Measurements from ENCODE around the gene ABCA13. TPM values are rescaled to one million over a fixed set of nuclear protein-coding genes. Genes with fewer than 3 reads are reported as not detected.

The ABCA13 gene
- total and polyA plus RNA-seq, 2 donors (not counting 3 experiments of a cell fraction or from before 2014, with no cell fraction given) = 0.01 to 0.11 TPM

- H4K20me1 ChIP-seq (replicated peaks; ENCODE audit: control insufficient read depth, extremely low read depth, insufficient read depth, low read length) = no peaks in the 10 kb centered on the region
- no peak overlapping the region for H3K4me3 ChIP-seq (replicated peaks in 1 of 3; ENCODE audit: insufficient read depth in 1 of 3, low read depth in 1 of 3, low read length in 3 of 3)
- no TSS peak for BruUV-seq (replicated peaks)
- no peaks in the 10 kb centered on the region for H3K79me2 ChIP-seq (ENCODE audit: control insufficient read depth, insufficient read depth, low read length)
- H3K9me1 ChIP-seq (replicated peaks; ENCODE audit: control insufficient read depth, extremely low read depth, insufficient read depth, low read length) = no peaks in the 10 kb centered on the region
- no peaks in the 10 kb centered on the region for H3K4me1 ChIP-seq (ENCODE audit: control insufficient read depth, extremely low read depth, insufficient read depth, low read length)
- no peak overlapping the region for H3K4me2 ChIP-seq (ENCODE audit: insufficient read depth, low read length)
- H3K27me3 ChIP-seq (ENCODE audit: control insufficient read depth in 2 of 2, insufficient read depth in 2 of 2, low read length in 2 of 2) = no peaks in the 10 kb centered on the region
- no peaks in the 10 kb centered on the region for H3K36me3 ChIP-seq (ENCODE audit: control insufficient read depth in 2 of 2, extremely low read depth in 1 of 2, insufficient read depth in 2 of 2, low read length in 2 of 2)
- no peak overlapping the region for H2AFZ ChIP-seq (ENCODE audit: low read depth, low read length)
- ChIA-PET POLR2A (no interaction called here), CTCF (no interaction called here)
- H3K9me3 ChIP-seq (replicated peaks; ENCODE audit: control insufficient read depth, insufficient read depth, low read length) = no peaks in the 10 kb centered on the region
- H3K27ac ChIP-seq (ENCODE audit: insufficient read depth, low read depth, low read length) = no peak overlapping the region
- intact Hi-C loops (cut with micrococcal nuclease) = no loop called here
- dilution Hi-C loops (cut with MboI; ENCODE audit: extremely low pct_ligation_motif_present, low sequenced_read_pairs) = no loop called here
- DNase-seq (ENCODE audit: low read depth, low spot score) (no peak), FAIRE-seq (no peak)
- no peak overlapping the region for H3K9ac ChIP-seq (replicated peaks; ENCODE audit: extremely low read depth, insufficient read depth, low read length)
- TF ChIP-seq JUN (IDR thresholded peaks at IDR 0.05; ENCODE audit: borderline replicate concordance, insufficient read depth, insufficient read length, low read depth) (no peak), POLR2AphosphoS5 (IDR thresholded peaks at IDR 0.05; ENCODE audit: insufficient read depth, low read depth, low read length) (no peak), FOS (IDR thresholded peaks at IDR 0.05; ENCODE audit: borderline replicate concordance, insufficient read depth, low read length) (no peak), EZH2 (IDR thresholded peaks at IDR 0.05; ENCODE audit: borderline replicate concordance, low read depth, low read length, severe bottlenecking) (no peak), POLR2A (IDR thresholded peaks at IDR 0.05; ENCODE audit: low read depth, low read length) (no peak), GATA2 (IDR thresholded peaks at IDR 0.05; ENCODE audit: insufficient read depth, insufficient read length, low read depth, low read length) (no peak), MYC (IDR thresholded peaks at IDR 0.05; ENCODE audit: low read depth, low read length) (no peak), MAX (IDR thresholded peaks at IDR 0.05; ENCODE audit: insufficient read depth, insufficient read length) (no peak), CTCF (IDR thresholded peaks at IDR 0.05; ENCODE audit: extremely low read depth in 1 of 2, insufficient read depth in 1 of 2, low read depth in 1 of 2, low read length in 2 of 2) (no peak)
These were observed 176.1 kb downstream of the ABCA13 start for GRCh38 chr7:48347230-48347825.
